HEK293T (cell line): ENCODE data around the gene DPP4.

Experiments
- ARNT ChIP-seq: fragments of 450-650 bp; IDR thresholded peaks from 2 replicates; pipeline ENCODE4 v1.6.1; 2017; ENCODE audit warnings: mild to moderate bottlenecking
- BHLHE40 ChIP-seq: fragments of 450-650 bp; IDR thresholded peaks from 2 replicates; pipeline ENCODE4 v1.6.1; 2016; ENCODE audit warnings: mild to moderate bottlenecking, moderate library complexity, borderline replicate concordance
- CTBP1 ChIP-seq: fragments of 450-650 bp; IDR thresholded peaks from 2 replicates; pipeline ENCODE4 v1.6.1; 2016; ENCODE audit warnings: borderline replicate concordance
- ELF4 ChIP-seq: fragments of 450-650 bp; IDR thresholded peaks from 2 replicates; pipeline ENCODE4 v1.6.1; 2017; ENCODE audit warnings: antibody characterized with exemption
- FOXA1 ChIP-seq: fragments of 450-650 bp; IDR thresholded peaks from 2 replicates; pipeline ENCODE4 v1.6.1; 2016; ENCODE audit warnings: mild to moderate bottlenecking
- FOXK2 ChIP-seq: fragments of 450-650 bp; IDR thresholded peaks from 2 replicates; pipeline ENCODE4 v1.6.1; 2016; ENCODE audit warnings: mild to moderate bottlenecking
- FOXM1 ChIP-seq: fragments of 450-650 bp; IDR thresholded peaks from 2 replicates; pipeline ENCODE4 v1.6.1; 2017; ENCODE audit warnings: mild to moderate bottlenecking, borderline replicate concordance
- HDGF ChIP-seq: fragments of 450-650 bp; IDR thresholded peaks from 2 replicates; pipeline ENCODE4 v1.6.1; 2017; ENCODE audit warnings: antibody characterized with exemption, borderline replicate concordance
- L3MBTL2 ChIP-seq: fragments of 450-650 bp; conservative IDR thresholded peaks from 2 replicates; pipeline ENCODE4 v1.6.1; 2016; ENCODE audit warnings: mild to moderate bottlenecking
- SP1 ChIP-seq: fragments of 450-650 bp; IDR thresholded peaks from 2 replicates; pipeline ENCODE4 v1.6.1; 2017
- SUZ12 ChIP-seq: fragments of 450-650 bp; IDR thresholded peaks from 2 replicates; pipeline ENCODE4 v1.6.1; 2016; ENCODE audit warnings: mild to moderate bottlenecking
- ZNF384 ChIP-seq: fragments of 450-650 bp; IDR thresholded peaks from 2 replicates; pipeline ENCODE4 v1.6.1; 2016
- TF ChIP-seq, protein P1 (sequence below): fragments of 450-650 bp; IDR thresholded peaks from 2 replicates; pipeline ENCODE4 v1.6.1; 2016

DNA sequence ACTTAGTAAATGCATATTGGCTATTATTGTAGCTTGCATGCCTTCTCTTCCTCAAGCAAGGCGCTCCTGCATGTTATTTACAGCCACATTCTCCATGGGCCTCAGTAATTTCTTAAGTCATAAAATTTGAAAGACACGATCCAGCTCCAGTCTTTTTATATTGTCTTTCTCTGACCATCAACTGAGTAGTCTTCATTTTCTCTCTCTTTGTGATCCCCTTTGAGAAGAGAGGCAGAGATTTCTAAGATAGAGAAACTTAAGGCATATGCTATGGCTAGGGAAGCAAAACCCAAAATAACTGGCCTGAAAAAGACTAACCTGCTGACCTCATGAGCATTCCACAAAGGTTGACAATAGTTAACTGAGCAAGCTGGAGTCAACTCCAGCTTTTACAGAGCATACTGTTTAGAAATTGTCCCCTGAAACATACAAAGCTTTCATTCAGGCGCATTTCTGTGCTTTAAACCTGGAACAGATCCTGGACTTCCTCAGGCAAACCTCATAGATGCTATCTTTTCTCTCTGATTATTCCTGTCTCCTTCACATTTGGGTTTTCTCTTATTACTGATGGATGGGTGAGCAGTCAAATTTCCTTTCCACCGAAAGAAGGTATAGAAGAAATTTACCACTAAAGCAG, 4.6 kb downstream of the DPP4 start:
- TF ChIP-seq SUZ12, result no peak
- TF ChIP-seq BHLHE40, result no peak
- no peak for TF ChIP-seq ELF4
- TF ChIP-seq, protein P1, sequence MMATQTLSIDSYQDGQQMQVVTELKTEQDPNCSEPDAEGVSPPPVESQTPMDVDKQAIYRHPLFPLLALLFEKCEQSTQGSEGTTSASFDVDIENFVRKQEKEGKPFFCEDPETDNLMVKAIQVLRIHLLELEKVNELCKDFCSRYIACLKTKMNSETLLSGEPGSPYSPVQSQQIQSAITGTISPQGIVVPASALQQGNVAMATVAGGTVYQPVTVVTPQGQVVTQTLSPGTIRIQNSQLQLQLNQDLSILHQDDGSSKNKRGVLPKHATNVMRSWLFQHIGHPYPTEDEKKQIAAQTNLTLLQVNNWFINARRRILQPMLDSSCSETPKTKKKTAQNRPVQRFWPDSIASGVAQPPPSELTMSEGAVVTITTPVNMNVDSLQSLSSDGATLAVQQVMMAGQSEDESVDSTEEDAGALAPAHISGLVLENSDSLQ, result no peak
- TF ChIP-seq L3MBTL2, result no peak
- no peak for TF ChIP-seq FOXM1
- no peak for TF ChIP-seq FOXK2
- TF ChIP-seq ARNT, result no peak
- TF ChIP-seq CTBP1, result no peak
- no peak for TF ChIP-seq FOXA1
- TF ChIP-seq HDGF, result no peak
- TF ChIP-seq ZNF384, result no peak
- no peak for TF ChIP-seq SP1
